GM23338 (cell line): Measurements from ENCODE around the gene SPECC1L. TPM values are rescaled to one million over a fixed set of nuclear protein-coding genes. Genes with fewer than 3 reads are reported as not detected.

Experiments used
- ATAC-seq: fragments of 200-7000 bp; cut with Tn5 transposase; 3 replicates; pipeline ENCODE4 v1.9.1; 2020
- DNase-seq: peaks from one replicate; pipeline ENCODE4 v3.0.0-alpha.2; 2015; ENCODE audit warnings: low spot score
- H2AFZ ChIP-seq: fragments of 200-600 bp; sonication (generic); 2 replicates; pipeline ENCODE4 v1.8.0; 2016; ENCODE audit warnings: antibody characterized with exemption, mild to moderate bottlenecking, moderate library complexity
- H3F3A ChIP-seq: fragments of 200-600 bp; sonication (generic); replicated peaks from 2 replicates; pipeline ENCODE4 v1.8.0; 2017; ENCODE audit warnings: antibody characterized with exemption, mixed run types, low read depth
- H3K27ac ChIP-seq: fragments of 200-600 bp; sonication (generic); 2 replicates; pipeline ENCODE4 v1.6.1; 2016; ENCODE audit warnings: low read depth
- H3K27me3 ChIP-seq: fragments of 200-600 bp; sonication (generic); 2 replicates; pipeline ENCODE4 v1.8.0; 2016; ENCODE audit warnings: mild to moderate bottlenecking, mixed run types, moderate library complexity; ENCODE audit not compliant: insufficient read depth
- H3K36me3 ChIP-seq: fragments of 200-600 bp; sonication (generic); 2 replicates; pipeline ENCODE4 v1.8.0; 2016; ENCODE audit warnings: mild to moderate bottlenecking; ENCODE audit not compliant: insufficient read depth
- H3K4me1 ChIP-seq: fragments of 200-600 bp; sonication (generic); 2 replicates; pipeline ENCODE4 v1.8.0; 2016; ENCODE audit warnings: mild to moderate bottlenecking, moderate library complexity; ENCODE audit not compliant: insufficient read depth
- H3K4me2 ChIP-seq: fragments of 200-600 bp; sonication (generic); 2 replicates; pipeline ENCODE4 v1.7.1; 2017; ENCODE audit warnings: mixed run types
- H3K4me3 ChIP-seq: fragments of 200-600 bp; sonication (generic); 2 replicates; pipeline ENCODE4 v1.6.1; 2016; ENCODE audit warnings: mixed run types
- H3K79me2 ChIP-seq: fragments of 200-600 bp; sonication (generic); replicated peaks from 2 replicates; pipeline ENCODE4 v1.8.0; 2017; ENCODE audit warnings: mild to moderate bottlenecking; ENCODE audit not compliant: insufficient read depth
- H3K9me2 ChIP-seq: fragments of 200-600 bp; sonication (generic); 2 replicates; pipeline ENCODE4 v1.8.0; 2017; ENCODE audit not compliant: insufficient read depth
- H4K20me1 ChIP-seq: fragments of 200-600 bp; sonication (generic); replicated peaks from 2 replicates; pipeline ENCODE4 v1.8.0; 2017; ENCODE audit warnings: mild to moderate bottlenecking; ENCODE audit not compliant: insufficient read depth
- H3K27ac Mint-ChIP-seq: 2 replicates; pipeline ENCODE4 v1.8.0; 2020; ENCODE audit warnings: inconsistent platforms, mild to moderate bottlenecking, moderate library complexity, mixed read lengths
- H3K27me3 Mint-ChIP-seq: 3 replicates; pipeline ENCODE4 v1.8.0; 2022; ENCODE audit warnings: low read depth, mild to moderate bottlenecking, moderate library complexity, mixed read lengths, inconsistent platforms; ENCODE audit not compliant: insufficient read depth, poor library complexity
- H3K36me3 Mint-ChIP-seq: 3 replicates; pipeline ENCODE4 v1.8.0; 2021; ENCODE audit warnings: low read depth, mild to moderate bottlenecking, inconsistent platforms, moderate library complexity, mixed read lengths
- H3K4me1 Mint-ChIP-seq: 3 replicates; pipeline ENCODE4 v1.8.0; 2020; ENCODE audit warnings: mild to moderate bottlenecking, inconsistent platforms, mixed read lengths
- H3K4me3 Mint-ChIP-seq: 3 replicates; pipeline ENCODE4 v1.8.0; 2021; ENCODE audit warnings: moderate library complexity, mild to moderate bottlenecking, inconsistent platforms, mixed read lengths
- H3K9me3 Mint-ChIP-seq: 3 replicates; pipeline ENCODE4 v1.8.0; 2020; ENCODE audit warnings: moderate library complexity, mild to moderate bottlenecking, inconsistent platforms, mixed read lengths
- CREB1 ChIP-seq: fragments of 250-450 bp; sonication (Bioruptor Pico); IDR thresholded peaks from 2 replicates; pipeline ENCODE4 v1.5.0; 2020; ENCODE audit warnings: low read depth, mild to moderate bottlenecking, moderate library complexity
- EZH2 ChIP-seq: fragments of 200-600 bp; sonication (generic); IDR thresholded peaks from one replicate; pipeline ENCODE4 v1.8.0; 2017; ENCODE audit warnings: antibody characterized with exemption, mild to moderate bottlenecking, low read depth; ENCODE audit not compliant: unreplicated experiment
- EZH2phosphoT487 ChIP-seq: fragments of 200-600 bp; sonication (generic); IDR thresholded peaks from one replicate; pipeline ENCODE4 v1.8.1; 2018; ENCODE audit warnings: antibody characterized with exemption; ENCODE audit not compliant: unreplicated experiment
- JUNB ChIP-seq: IDR thresholded peaks from one replicate; pipeline ENCODE4 v1.6.1; 2016; ENCODE audit warnings: antibody characterized with exemption; ENCODE audit not compliant: unreplicated experiment
- NANOG ChIP-seq: IDR thresholded peaks from 2 replicates; pipeline ENCODE4 v1.6.1; 2016; ENCODE audit warnings: antibody characterized with exemption, borderline replicate concordance
- REST ChIP-seq: IDR thresholded peaks from one replicate; pipeline ENCODE4 v1.6.1; 2018; ENCODE audit warnings: antibody characterized with exemption; ENCODE audit not compliant: unreplicated experiment
- polyA plus RNA-seq: library from polyadenylated mRNA; unstranded; fragments of >200 nt; fragmentation: Nextera tagmentation; extraction: Ambion mirVana; gene quantifications from 2 replicates; pipeline ENCODE4 v1.2.1, GENCODE V29; 2016
- total RNA-seq: library from RNA; depleted of rRNA; stranded (reverse); fragments of >200 nt; shearing (Covaris generic); gene quantifications from 2 replicates; pipeline ENCODE4 v1.2.3, GENCODE V29; 2014
- TF ChIP-seq, protein P1 (sequence below), 2 experiments: fragments of 200-600 bp in 1 of 2; sonication (generic) in 1 of 2; conservative IDR thresholded peaks; 2 replicates each; pipeline versions ENCODE4 v1.5.1 to v1.6.1; 2016 to 2017; ENCODE audit warnings: antibody characterized with exemption in 2 of 2, low read depth in 2 of 2, mild to moderate bottlenecking in 2 of 2, moderate library complexity in 1 of 2
- TF ChIP-seq, protein P2 (sequence below): IDR thresholded peaks from 2 replicates; pipeline ENCODE4 v1.6.1; 2016; ENCODE audit warnings: antibody characterized with exemption
- TF ChIP-seq, protein P3 (sequence below): fragments of 250-450 bp; sonication (Bioruptor Pico); IDR thresholded peaks from 2 replicates; pipeline ENCODE4 v1.5.0; 2020; ENCODE audit warnings: mild to moderate bottlenecking, moderate library complexity

The SPECC1L gene
- total and polyA plus RNA-seq, 2 experiments from 2014 or later: 24.3 to 44.7 TPM

DNA sequence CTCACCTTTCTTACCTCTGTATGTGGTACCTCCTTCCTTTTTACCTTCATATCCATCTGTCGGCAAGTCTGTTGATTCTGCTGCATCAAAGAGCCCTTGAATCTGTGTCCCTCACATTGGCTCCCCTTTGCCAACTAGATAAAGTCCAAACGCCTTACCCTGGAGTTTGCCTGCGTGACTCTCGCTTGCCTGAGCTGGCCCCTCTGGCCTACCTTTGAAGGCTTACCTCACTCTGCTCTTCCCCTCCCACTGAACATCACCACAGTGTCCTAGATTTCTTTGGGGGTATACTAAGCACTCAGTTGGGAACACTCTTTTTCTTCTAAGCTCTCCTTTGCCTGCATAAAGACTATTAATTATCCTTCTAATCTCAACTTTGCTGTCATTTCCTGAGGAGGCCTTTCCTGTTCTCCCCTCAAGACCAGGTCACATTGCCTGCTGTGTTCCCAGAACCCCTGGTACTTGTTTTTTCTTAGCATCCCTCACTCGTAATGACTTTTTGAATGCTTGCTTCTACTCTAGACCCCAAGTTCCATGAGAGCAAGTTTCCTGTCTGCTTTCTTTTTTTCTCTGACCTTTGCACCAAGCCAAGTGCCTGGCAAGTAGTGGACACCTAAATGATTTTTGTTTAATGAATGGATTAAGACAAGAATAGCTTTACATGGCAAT lies 89.0 kb downstream of the SPECC1L start:
- no peak overlapping the region for H2AFZ ChIP-seq
- H3K9me2 ChIP-seq: no peaks in the 10 kb centered on the region
- Mint-ChIP-seq H3K4me1 (no peaks in the 10 kb centered on the region), H3K4me3 (no peak overlapping the region), H3K27me3 (peaks cover 6% of the 10 kb centered on the region), H3K36me3 (peaks cover 30% of the 10 kb centered on the region), H3K27ac (no peak overlapping the region; the same call in 1 of the 2 replicates), H3K9me3 (no peaks in the 10 kb centered on the region)
- 0 out of 2 replicates have a peak overlapping the region, but pooled peaks have one; percentile 34 for H3K27ac ChIP-seq
- H3K4me2 ChIP-seq: no peak overlapping the region
- H3K4me3 ChIP-seq: no peak overlapping the region
- no peak for DNase-seq
- no peak for ATAC-seq
- H3K36me3 ChIP-seq: peaks cover 18% of the 10 kb centered on the region
- TF ChIP-seq, protein P1, sequence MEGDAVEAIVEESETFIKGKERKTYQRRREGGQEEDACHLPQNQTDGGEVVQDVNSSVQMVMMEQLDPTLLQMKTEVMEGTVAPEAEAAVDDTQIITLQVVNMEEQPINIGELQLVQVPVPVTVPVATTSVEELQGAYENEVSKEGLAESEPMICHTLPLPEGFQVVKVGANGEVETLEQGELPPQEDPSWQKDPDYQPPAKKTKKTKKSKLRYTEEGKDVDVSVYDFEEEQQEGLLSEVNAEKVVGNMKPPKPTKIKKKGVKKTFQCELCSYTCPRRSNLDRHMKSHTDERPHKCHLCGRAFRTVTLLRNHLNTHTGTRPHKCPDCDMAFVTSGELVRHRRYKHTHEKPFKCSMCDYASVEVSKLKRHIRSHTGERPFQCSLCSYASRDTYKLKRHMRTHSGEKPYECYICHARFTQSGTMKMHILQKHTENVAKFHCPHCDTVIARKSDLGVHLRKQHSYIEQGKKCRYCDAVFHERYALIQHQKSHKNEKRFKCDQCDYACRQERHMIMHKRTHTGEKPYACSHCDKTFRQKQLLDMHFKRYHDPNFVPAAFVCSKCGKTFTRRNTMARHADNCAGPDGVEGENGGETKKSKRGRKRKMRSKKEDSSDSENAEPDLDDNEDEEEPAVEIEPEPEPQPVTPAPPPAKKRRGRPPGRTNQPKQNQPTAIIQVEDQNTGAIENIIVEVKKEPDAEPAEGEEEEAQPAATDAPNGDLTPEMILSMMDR (conservative IDR thresholded peaks at IDR 0.05; ENCODE audit: low read depth in 2 of 2): no peak
- no peak for TF ChIP-seq EZH2
- TF ChIP-seq, protein P2, sequence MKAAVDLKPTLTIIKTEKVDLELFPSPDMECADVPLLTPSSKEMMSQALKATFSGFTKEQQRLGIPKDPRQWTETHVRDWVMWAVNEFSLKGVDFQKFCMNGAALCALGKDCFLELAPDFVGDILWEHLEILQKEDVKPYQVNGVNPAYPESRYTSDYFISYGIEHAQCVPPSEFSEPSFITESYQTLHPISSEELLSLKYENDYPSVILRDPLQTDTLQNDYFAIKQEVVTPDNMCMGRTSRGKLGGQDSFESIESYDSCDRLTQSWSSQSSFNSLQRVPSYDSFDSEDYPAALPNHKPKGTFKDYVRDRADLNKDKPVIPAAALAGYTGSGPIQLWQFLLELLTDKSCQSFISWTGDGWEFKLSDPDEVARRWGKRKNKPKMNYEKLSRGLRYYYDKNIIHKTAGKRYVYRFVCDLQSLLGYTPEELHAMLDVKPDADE: no peak
- TF ChIP-seq EZH2phosphoT487: no peak
- TF ChIP-seq, protein P3, sequence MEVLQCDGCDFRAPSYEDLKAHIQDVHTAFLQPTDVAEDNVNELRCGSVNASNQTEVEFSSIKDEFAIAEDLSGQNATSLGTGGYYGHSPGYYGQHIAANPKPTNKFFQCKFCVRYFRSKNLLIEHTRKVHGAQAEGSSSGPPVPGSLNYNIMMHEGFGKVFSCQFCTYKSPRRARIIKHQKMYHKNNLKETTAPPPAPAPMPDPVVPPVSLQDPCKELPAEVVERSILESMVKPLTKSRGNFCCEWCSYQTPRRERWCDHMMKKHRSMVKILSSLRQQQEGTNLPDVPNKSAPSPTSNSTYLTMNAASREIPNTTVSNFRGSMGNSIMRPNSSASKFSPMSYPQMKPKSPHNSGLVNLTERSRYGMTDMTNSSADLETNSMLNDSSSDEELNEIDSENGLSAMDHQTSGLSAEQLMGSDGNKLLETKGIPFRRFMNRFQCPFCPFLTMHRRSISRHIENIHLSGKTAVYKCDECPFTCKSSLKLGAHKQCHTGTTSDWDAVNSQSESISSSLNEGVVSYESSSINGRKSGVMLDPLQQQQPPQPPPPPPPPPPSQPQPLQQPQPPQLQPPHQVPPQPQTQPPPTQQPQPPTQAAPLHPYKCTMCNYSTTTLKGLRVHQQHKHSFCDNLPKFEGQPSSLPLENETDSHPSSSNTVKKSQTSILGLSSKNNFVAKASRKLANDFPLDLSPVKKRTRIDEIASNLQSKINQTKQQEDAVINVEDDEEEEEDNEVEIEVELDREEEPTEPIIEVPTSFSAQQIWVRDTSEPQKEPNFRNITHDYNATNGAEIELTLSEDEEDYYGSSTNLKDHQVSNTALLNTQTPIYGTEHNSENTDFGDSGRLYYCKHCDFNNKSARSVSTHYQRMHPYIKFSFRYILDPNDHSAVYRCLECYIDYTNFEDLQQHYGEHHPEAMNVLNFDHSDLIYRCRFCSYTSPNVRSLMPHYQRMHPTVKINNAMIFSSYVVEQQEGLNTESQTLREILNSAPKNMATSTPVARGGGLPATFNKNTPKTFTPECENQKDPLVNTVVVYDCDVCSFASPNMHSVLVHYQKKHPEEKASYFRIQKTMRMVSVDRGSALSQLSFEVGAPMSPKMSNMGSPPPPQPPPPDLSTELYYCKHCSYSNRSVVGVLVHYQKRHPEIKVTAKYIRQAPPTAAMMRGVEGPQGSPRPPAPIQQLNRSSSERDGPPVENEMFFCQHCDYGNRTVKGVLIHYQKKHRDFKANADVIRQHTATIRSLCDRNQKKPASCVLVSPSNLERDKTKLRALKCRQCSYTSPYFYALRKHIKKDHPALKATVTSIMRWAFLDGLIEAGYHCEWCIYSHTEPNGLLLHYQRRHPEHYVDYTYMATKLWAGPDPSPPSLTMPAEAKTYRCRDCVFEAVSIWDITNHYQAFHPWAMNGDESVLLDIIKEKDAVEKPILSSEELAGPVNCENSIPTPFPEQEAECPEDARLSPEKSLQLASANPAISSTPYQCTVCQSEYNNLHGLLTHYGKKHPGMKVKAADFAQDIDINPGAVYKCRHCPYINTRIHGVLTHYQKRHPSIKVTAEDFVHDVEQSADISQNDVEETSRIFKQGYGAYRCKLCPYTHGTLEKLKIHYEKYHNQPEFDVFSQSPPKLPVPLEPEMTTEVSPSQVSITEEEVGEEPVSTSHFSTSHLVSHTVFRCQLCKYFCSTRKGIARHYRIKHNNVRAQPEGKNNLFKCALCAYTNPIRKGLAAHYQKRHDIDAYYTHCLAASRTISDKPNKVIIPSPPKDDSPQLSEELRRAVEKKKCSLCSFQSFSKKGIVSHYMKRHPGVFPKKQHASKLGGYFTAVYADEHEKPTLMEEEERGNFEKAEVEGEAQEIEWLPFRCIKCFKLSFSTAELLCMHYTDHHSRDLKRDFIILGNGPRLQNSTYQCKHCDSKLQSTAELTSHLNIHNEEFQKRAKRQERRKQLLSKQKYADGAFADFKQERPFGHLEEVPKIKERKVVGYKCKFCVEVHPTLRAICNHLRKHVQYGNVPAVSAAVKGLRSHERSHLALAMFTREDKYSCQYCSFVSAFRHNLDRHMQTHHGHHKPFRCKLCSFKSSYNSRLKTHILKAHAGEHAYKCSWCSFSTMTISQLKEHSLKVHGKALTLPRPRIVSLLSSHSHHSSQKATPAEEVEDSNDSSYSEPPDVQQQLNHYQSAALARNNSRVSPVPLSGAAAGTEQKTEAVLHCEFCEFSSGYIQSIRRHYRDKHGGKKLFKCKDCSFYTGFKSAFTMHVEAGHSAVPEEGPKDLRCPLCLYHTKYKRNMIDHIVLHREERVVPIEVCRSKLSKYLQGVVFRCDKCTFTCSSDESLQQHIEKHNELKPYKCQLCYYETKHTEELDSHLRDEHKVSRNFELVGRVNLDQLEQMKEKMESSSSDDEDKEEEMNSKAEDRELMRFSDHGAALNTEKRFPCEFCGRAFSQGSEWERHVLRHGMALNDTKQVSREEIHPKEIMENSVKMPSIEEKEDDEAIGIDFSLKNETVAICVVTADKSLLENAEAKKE (CRISPR knock-in tag): no peak
- no peak for TF ChIP-seq NANOG
- no peak for TF ChIP-seq JUNB
- no peak for TF ChIP-seq CREB1
- no peak for TF ChIP-seq REST
- no peaks in the 10 kb centered on the region for H3K27me3 ChIP-seq
- H3K4me1 ChIP-seq: no peaks in the 10 kb centered on the region
- H3F3A ChIP-seq: no peaks in the 10 kb centered on the region
- no peaks in the 10 kb centered on the region; the same call in 1 of the 2 replicates for H3K79me2 ChIP-seq
- peaks cover 15% of the 10 kb centered on the region; the same call in 1 of the 2 replicates for H4K20me1 ChIP-seq
